HG02759 (cell line): Measurements from ENCODE around the gene TRIM66.

ENCODE experiments used
- ATAC-seq: cut with Tn5 transposase; IDR thresholded peaks from one replicate; pipeline ENCODE4 v1.9.1; 2021; ENCODE audit warnings: mild to moderate bottlenecking, moderate library complexity; ENCODE audit not compliant: unreplicated experiment

TRIM66 gene

DNA sequence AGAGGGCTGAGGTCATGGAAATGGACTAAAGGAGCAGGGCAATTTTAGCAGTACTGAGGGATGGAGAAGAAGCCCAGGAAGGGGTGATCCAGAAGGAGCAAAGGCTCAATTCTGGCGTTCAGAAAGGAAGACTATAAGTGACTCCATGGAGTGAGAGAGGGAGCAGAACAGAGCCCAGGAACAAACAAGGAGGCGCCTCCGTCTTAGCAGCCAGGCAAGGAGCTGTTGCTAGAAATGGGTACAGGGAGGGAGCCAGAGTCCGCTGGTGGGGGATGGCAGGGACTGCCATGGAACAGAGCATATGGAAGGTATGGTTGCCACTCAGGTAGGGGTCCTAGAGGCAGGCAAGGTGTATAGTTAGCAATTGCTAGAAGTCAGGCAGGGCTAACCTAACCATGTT lies 68.0 kb downstream of the TRIM66 start:
- ATAC-seq: no peak

DNA sequence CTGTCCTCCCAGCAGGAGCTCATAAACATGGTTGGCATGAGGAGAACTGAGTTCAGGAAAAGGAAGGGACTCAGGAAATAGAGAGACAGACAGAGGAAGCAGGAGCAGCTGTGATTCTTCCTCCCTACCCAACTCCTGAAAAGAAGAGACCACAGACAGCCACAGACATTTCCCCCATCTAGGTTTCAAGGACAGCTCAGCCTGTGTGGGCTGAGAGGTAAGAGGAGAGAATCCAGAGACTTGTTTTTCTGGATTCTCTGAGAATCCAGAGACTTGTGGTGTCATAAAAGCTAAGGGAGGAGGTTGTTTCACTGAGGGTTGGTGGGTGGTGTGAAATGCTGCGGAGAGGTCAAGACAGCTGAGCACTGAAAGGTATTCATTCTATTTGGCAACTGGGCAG lies 69.4 kb downstream of the TRIM66 start:
- no peak for ATAC-seq

DNA sequence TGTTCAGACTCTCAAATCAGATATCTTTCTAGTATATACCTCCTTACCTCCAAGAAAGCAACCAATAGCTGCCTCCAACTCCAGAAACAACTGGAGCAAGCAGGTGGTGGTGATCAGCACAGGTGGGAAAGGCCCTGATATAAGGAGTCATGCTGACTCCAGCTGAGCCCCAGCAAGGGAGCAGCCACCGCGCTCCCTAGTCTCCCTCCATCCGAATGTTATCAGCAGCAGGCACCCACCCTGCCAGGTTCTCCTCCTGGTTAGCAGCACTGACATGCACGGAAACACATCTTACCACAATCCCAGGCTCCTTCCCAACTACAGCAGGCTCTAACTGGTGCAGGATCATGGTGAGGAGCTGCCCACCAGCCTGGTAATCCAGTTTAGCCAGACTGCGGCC lies 69.9 kb downstream of the TRIM66 start:
- ATAC-seq: no peak

DNA sequence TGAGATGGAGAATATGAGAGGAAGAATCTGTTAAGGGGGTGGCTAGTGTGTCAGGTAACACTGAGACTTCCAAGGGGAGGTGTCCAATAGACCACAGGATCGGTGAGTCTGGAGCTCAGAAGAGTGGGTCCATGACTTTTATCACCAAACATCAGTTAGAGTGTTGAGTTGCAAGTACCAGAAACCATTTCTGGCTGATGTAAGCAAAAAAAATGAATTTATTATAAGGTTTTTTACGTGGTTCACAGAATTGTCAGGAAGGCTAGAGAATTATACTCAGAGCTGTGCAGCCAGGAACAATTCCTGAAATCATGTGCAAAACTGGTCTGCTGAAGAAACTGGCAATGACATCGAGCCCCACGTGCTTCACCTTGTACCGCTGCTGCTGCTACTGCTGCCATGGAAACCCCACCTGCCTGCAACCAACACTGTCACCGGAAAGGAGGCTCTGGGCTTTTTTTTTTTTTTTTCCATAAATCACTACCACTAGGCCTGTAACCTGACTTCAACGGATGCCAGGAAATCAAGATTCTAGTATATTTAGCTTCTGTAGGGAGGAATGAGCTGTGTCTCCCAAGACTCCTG lies 71.8 kb downstream of the TRIM66 start:
- no peak for ATAC-seq

DNA sequence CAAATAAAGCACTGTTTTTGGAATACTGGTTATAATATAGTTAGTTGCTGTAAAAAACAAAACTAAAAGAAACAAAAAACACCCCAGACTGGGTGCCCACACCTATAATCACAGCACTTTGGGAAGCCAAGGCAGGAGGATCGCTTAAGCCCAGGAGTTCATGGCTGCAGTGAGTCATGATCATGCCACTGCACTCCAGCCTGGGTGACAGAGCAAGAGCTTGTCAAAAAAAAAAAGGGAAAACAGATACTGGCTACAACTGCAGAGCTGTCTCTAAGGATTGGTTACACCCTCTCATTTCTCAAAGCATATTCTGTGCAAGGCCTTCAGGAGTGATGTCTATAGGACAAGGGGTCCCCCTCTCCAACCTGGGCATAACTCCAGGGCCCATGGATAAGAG lies 73.8 kb downstream of the TRIM66 start:
- ATAC-seq: no peak

DNA sequence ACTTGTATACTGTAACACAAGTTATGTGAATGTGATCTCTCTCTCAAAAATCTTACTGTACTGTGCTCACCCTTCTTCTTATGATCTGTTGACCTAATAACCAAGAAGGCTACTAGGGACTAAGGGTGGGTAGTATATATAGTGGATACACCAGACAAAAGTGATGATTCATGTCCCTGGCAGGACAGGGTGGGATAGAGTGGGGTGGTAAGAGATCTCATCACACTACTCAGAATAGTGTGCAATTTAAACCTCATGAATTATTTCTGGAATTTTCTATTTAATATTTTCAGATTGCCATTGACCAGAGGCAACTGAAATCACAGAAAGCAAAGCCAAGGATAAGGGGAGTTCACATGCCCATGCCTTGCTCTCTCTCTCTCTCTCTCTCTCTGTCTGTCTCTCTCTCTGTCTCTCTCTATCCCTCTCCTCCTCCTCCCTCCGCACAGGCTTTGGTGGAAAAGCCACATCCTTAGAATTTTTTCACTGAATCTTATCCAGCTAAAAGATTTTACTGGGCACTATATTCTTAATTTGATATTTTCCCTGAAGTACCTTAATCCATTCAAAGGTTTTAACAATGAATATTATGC lies 76.4 kb downstream of the TRIM66 start:
- ATAC-seq: no peak

DNA sequence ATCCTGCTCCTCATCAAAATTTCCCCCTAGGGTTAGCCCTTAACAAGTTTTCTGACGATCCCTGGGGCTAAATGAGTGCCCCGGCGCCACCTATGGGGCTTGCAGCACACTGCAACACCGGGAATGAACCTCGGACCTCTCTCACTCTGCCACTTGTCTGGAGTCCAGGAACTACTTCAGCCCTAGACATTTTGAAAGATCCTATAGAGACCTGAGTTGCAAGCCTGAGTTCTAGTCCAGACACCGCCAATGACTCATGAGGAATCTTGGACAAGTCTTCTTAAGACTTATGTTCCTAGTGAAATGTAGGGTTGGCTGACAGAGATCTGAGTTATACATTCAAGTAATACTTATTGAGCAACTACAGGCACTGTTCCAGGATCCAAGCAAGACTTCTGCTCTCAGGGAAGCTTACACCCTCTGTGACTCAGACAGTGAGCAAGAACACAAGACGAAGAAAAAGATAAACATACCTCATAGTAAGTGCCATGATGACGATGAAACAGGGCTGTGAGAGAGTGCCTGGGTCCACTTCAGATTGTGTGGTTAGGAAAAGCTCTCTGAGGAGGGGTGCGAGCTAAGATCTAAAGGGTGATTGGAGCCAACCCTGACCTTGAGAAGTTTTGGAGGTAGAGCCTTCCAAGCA lies 78.3 kb downstream of the TRIM66 start:
- ATAC-seq: peak; percentile 91

DNA sequence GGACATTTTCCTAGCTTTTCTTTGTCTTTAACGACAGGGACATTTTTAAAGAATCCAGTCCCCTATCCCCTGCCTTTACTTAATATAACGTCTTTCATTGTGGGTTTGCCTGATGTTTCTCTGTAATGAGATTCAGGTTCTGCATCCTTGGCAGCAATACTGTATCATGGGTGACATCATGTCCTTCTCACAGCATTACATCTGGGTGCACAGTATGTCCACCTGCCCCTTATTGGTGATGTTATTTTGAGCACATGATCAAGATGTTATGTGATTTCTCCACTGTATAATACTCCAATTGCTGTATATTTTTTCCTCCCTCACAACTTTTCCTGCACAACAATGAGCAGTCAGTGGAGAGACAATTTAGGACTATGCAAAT lies 78.8 kb downstream of the TRIM66 start:
- peak; percentile 15 for ATAC-seq

DNA sequence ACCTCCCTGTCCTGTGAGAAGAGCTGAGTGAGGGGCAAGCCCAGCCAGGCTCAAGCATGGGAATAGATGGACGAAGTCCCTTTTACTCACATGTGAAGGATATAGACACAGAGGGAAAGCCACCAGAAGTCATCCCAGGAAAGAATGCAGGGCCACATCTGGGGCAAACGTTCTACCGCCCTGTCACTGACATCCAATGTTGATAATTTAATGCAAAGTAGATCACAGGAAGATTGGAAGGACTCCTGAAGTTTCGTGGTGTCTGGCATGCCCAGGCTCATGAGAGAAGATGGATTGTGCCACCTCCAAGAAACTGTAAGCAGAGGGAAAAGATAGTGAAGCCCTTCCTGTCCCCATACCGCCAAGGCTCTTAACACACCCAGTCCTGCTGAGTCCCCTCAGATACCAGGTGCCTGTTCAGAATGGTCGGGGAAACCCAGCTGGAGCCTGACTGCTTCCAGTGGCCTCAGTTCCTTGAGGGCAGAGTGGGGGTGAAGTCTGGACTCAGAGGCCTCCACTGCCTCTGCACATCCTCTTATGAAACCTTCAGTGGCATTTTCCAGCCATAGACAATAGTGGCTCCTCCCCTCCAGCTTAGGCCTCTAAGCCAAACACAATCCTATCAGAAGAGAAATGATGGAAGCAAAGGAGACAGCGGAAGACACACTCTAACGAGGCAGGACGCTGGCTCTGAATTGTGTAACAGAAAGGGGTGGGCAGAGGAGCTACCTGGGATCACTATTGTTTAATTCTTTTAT lies 80.9 kb downstream of the TRIM66 start:
- ATAC-seq: no peak

DNA sequence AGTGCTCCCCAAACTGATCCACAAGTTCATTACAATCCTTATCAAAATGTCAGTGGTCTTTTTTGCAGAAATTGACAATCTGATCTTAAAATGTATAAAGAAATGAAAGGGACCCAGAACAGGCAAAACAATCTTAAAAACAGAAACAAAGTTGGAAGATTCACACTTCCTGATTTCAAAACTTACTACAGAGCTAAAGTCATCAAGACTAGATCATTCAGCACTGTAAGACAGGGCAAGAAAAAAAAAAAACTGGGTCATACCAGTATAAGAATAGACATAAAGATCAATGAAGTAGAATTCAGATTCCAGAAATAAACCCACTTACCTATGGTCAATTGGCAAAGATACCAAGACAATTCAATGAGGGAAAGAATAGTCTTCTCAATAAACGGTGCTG lies 84.0 kb downstream of the TRIM66 start:
- ATAC-seq: no peak

DNA sequence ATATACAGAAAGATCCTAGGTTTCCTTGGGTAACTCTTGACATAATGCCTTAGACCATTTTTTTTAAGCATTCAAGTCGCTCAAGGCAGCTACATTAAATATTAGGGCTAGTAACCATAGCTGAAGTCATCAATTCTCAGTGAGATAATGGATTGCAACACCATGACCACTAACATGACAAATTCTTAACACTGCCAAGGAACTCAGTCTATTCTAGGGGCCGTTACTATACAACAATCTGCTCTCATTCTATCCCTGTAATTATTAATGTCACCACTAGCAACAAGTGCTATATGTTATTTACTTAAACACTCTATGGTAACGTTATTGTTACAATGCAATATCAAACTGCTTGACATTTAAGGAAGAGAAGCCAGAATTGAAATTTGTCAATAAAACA lies 85.3 kb downstream of the TRIM66 start:
- no peak for ATAC-seq

DNA sequence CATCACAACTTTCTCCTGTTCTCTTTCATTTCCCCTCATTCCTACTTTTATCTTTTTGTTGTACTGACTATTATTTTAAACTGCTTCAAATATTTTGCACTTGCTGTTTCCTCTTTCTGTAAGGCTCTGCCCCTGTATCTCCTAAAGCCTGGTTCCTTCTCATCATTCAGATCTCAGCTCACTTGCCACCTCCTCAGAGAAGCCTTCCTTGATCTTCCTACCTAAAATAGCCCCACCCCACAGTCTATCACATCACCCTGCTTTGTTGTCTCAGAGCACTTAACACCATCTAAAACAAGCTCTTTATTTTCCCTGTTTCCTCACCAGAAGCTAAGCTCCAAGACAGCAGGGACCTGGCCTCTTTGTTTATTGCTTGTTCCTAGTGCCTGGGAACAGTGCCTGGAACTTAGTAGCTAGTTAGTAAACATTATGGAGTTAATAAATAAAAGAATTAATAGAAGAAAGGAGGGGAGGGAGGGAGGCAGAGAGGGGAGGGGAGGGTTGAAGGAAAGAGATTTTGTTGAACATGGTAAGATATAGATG lies 85.9 kb downstream of the TRIM66 start:
- ATAC-seq: no peak

DNA sequence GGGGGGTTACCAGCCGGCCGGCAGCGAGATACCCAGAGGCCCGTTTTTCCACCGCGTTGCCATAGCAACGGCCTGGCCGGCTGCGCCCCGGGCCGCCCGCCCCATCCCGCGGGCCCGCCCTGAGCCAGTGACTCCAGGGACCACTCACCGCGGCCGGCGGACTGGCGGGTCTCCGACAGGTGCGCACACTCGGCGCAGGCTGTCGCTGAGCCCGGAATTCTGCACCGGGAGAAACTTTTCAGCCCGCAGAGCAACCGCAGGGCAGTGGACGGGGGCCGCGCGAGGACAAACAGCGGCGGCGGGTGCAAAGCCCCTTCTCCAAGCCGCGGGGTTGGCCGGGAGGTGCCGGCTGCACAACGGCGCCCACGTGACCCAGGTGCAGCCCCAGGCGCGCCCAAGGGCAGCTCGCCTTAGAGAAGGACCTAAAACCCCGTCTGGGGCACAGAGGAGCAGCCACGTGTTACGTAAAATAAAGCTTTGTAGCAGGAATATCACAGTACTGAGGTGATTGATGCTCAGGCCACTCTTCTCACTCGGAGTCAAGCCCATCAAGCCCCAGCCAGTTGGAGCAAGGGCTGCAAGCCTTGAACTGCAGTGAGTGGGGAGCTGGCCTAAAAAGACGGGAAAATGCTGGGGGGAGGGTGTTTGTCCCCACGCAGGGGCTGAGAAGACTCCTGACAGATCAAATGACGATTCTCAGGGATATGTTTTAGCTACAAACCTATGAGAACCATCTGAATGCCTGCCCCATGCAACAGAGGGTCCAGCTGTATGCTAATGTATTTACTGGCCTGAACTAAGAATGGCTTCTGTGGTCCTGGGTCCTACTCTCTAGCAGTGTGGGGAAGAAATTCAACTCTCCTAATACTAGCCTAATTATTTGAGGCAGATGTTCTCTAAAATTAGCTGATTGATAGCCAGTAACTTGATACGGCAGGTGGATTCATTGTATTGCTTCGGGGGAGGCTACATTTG lies 88.2 kb downstream of the TRIM66 start, which contains the start of gene STK33:
Gene STK33, minus strand, starts transcription at position 294 of the 975 bp plus-strand sequence. CDS start 119,323 bp downstream, outside the sequence.
- peak; percentile 97 for ATAC-seq

DNA sequence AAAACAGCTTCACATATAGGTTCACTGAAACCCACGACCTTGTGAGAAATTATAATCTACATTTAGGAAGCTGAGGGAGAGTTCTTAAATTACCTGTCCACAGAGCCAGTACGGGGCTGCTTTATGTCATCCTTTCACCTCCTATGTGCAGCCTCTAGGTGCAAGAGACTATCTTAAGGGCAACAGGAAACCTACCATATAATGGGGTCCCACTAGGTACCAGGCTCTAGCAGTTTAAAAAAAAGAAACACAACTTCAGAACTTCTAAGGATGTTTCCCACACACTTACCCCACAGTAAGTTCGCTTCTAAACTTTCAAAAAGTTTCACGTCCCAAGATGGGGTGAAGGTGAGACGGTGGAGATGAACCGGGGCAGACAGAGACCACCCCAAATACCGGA lies 89.0 kb downstream of the TRIM66 start:
- ATAC-seq: peak; percentile 18

DNA sequence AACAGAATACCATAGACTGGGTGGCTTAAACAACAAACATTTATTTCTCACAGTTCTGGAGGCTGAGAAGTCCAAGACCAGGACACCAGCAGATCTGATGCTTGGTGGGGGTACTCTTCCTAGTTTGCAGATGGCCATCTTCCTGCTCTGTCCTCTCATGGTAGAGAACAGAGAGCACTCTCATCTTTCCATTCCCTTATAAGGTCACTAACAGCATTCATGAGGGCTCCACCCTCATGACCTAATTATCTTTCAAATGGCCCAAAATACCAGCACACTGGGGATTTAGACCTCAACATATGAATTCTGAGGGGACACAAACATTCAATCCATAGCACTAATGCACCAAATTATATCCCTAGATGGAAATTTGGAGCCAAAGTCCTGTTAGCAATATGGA lies 94.5 kb downstream of the TRIM66 start:
- no peak for ATAC-seq

DNA sequence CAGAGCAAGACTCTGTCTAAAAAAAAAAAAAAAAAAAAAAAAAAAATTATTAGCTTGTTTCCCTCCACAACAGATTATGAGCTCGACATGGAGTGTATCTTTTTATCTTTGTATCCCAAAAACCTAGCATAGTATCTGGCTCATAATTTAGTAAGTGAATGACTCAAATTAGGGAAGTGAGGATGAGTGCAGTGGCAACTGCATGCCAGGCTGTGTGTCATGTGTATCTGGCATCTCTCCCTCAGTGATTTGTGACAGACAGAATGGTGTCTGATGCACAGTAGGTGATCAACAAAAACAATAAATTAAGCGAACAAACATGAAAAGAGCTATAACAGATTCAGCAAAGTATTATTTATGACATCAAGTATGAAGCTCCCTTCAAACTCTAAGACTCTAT lies 95.7 kb downstream of the TRIM66 start:
- ATAC-seq: no peak

DNA sequence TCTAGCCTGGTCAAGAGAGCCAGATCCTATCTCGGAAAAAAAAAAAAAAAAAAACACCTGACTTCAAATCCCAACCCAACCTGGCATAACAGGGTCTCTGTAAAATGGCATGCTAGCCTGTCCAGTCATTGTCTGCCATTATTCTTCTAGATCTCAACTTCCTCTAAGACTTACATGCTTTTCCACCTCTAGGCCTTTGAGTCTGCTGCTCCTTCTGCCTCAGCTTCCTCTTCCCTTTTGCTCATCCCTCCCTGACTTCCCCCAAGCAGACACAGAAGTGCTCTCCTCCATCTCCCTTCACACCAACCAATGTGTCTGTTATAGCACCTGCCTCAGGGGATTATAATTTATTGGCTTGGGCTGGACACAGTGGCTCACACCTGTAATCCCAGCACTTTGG lies 96.3 kb downstream of the TRIM66 start:
- ATAC-seq: no peak

DNA sequence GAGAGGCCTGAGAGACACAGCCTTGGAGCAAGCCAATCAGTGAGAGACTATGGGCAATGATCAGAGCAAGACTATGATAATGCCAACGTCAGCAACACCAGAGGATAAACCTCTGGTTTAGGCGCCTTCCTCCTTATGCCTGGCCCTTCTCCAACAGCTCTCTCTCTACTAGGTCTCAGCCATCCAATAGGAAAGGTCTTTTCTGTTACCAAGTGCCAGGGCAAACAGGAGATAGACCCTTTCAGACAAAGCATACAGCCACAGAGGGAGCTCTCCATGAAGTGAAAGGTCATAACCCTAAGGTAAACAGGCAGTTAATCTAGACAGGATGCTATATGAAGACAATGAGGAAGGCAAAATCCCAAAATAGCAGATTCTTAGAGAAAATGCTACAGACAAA lies 98.0 kb downstream of the TRIM66 start:
- ATAC-seq: no peak

DNA sequence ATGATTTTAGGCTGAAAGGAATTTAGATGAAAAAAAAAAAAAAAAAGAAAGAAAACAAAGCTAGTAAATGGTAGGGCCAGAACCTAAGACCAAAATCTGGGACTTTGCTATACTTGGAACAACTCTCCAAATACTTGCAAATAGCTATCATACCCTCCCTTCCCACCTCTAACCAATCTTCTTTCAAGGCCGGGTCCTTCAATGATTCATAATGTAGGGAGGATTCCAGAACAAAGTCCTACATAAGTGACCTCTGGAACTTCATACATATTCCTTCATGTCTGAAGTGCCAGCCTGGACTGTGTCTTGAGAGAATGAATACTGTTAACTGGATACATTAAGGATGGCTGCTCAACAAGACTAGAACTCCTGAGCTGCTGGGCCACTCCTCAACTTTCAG lies 98.4 kb downstream of the TRIM66 start:
- no peak for ATAC-seq

DNA sequence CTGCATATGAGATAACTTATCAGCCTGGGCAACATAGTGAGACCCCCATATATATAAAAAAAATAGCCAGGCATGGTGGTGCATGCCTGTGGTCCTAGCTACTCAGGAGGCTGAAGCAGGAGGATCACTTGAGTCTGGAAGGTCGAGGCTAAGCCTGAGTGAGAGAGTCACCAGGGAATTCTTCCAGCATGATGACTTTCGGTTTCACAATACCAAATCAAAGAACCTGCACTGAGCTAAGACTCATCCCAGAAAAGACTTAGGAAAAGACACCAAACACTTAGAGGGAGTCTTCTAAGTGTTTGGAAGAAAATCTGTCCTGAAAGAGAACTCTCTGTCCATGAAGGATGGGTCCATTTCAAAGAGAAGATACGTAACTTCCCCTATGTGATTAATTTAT lies 101.2 kb downstream of the TRIM66 start:
- ATAC-seq: no peak
